Calu3 (cell line): ENCODE measurements around the gene TGFBR1. TPM values are rescaled to one million over a fixed set of nuclear protein-coding genes. Genes with fewer than 3 reads are reported as not detected.
"Not testable (repeated sequence)": the region's sequence is repeated elsewhere in the genome, so short reads cannot be mapped to it uniquely, and the experiment has no call there.

Source experiments
- BruUV-seq: library from RNA; stranded (reverse); fragments of 400-500 nt; replicated peaks from 2 replicates; lab custom pipeline; 2021; lab: Mats Ljungman, UMichigan
- CTCF ChIA-PET: fragments of 300-600 bp; sonication (Branson Sonifier 250); formaldehyde crosslinking; loops from one replicate; lab custom pipeline; 2022; ENCODE audit warnings: antibody characterized with exemption; lab: Charles Lee
- DNase-seq: peaks from one replicate; pipeline ENCODE4 v3.0.0; 2022
- H3K27ac Mint-ChIP-seq: one replicate; pipeline ENCODE4 v1.8.0; 2022; ENCODE audit warnings: mixed read lengths; ENCODE audit not compliant: unreplicated experiment
- H3K27me3 Mint-ChIP-seq: one replicate; pipeline ENCODE4 v1.8.0; 2022; ENCODE audit warnings: mixed read lengths; ENCODE audit not compliant: unreplicated experiment
- H3K36me3 Mint-ChIP-seq: one replicate; pipeline ENCODE4 v1.8.0; 2022; ENCODE audit warnings: mild to moderate bottlenecking, moderate library complexity, mixed read lengths; ENCODE audit not compliant: insufficient read depth, unreplicated experiment
- H3K4me1 Mint-ChIP-seq: one replicate; pipeline ENCODE4 v1.8.0; 2022; ENCODE audit warnings: mild to moderate bottlenecking, low read depth, mixed read lengths; ENCODE audit not compliant: unreplicated experiment
- H3K4me3 Mint-ChIP-seq: one replicate; pipeline ENCODE4 v1.8.0; 2022; ENCODE audit warnings: mild to moderate bottlenecking, low read depth, moderate library complexity, mixed read lengths; ENCODE audit not compliant: unreplicated experiment
- H3K9me3 Mint-ChIP-seq: one replicate; pipeline ENCODE4 v1.8.0; 2022; ENCODE audit warnings: low read depth, mixed read lengths; ENCODE audit not compliant: unreplicated experiment
- CTCF ChIP-seq: fragments of 200-600 bp; IDR thresholded peaks from one replicate; pipeline ENCODE4 v1.8.0; 2022; ENCODE audit warnings: antibody characterized with exemption; ENCODE audit not compliant: unreplicated experiment
- intact Hi-C: fragments of 100-400 bp; cut with micrococcal nuclease; formaldehyde crosslinking; loops from one replicate; pipeline ENCODE4 v1.10.0; 2022; ENCODE audit not compliant: unreplicated experiment
- total RNA-seq: library from RNA; stranded (reverse); gene quantifications from 2 replicates; pipeline ENCODE4 v1.2.3, GENCODE V29; 2022

The TGFBR1 gene
- total RNA-seq, 1 experiment from 2014 or later: 22.6 TPM

- H3K9me3 Mint-ChIP-seq: no peaks in the 10 kb centered on the region
- H3K4me1 Mint-ChIP-seq: no peaks in the 10 kb centered on the region
- H3K27me3 Mint-ChIP-seq: peaks cover 96% of the 10 kb centered on the region
- no peak for TF ChIP-seq CTCF
- no peak overlapping the region for H3K4me3 Mint-ChIP-seq
- intact Hi-C loops: no loop called here
- H3K27ac Mint-ChIP-seq: no peak overlapping the region
- CTCF ChIA-PET: no interaction called here
- H3K36me3 Mint-ChIP-seq: no peaks in the 10 kb centered on the region
- BruUV-seq: no TSS peak
- no peak for DNase-seq
Measured at GRCh38 chr9:99192786-99193465, 88.0 kb downstream of the TGFBR1 start.

- Mint-ChIP-seq H3K9me3 (no peaks in the 10 kb centered on the region), H3K27ac (no peak overlapping the region), H3K4me3 (no peak overlapping the region), H3K27me3 (peaks cover 94% of the 10 kb centered on the region), H3K36me3 (no peaks in the 10 kb centered on the region), H3K4me1 (no peaks in the 10 kb centered on the region)
- DNase-seq: no peak
- BruUV-seq: no TSS peak
- intact Hi-C loops: no loop called here
- CTCF ChIA-PET: no interaction called here
- TF ChIP-seq CTCF: no peak
Measured at GRCh38 chr9:99193466-99193821, 88.5 kb downstream of the TGFBR1 start.

DNA sequence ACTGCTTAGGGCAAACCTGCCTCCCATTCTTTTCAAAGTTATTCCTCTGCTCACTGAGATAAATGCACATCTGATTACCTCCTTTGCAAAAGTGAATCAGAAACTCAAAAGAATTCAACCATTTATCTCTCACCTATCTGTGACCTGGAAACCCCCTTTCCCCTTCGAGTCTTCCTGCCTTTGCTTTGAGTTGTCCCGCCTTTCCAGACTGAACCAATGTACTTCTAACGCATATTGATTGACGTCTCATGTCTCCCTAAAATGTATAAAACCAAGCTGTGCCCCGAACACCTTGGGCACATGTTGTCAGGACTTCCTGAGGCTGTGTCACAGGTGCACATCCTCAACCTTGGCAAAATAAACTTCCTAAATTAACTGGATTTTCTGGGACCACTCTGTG, 91.6 kb downstream of the TGFBR1 start:
- peaks cover 86% of the 10 kb centered on the region for H3K27me3 Mint-ChIP-seq
- H3K9me3 Mint-ChIP-seq, intact Hi-C loops, H3K4me1 Mint-ChIP-seq, H3K36me3 Mint-ChIP-seq, BruUV-seq, H3K4me3 Mint-ChIP-seq, DNase-seq, CTCF ChIA-PET, H3K27ac Mint-ChIP-seq: not testable (repeated sequence)

GRCh38 chr9:99197124-99197630, 92.3 kb downstream of the TGFBR1 start:
- H3K4me3 Mint-ChIP-seq: no peak overlapping the region
- no peak overlapping the region for H3K27ac Mint-ChIP-seq
- BruUV-seq: no TSS peak
- no peak for TF ChIP-seq CTCF
- CTCF ChIA-PET: no interaction called here
- H3K9me3 Mint-ChIP-seq: no peaks in the 10 kb centered on the region
- no peaks in the 10 kb centered on the region for H3K4me1 Mint-ChIP-seq
- peaks cover 79% of the 10 kb centered on the region for H3K27me3 Mint-ChIP-seq
- intact Hi-C loops: no loop called here
- H3K36me3 Mint-ChIP-seq: no peaks in the 10 kb centered on the region
- no peak for DNase-seq

GRCh38 chr9:99197987-99198386, 93.1 kb downstream of the TGFBR1 start:
- Mint-ChIP-seq H3K27me3 (peaks cover 71% of the 10 kb centered on the region), H3K27ac (no peak overlapping the region), H3K4me3 (no peak overlapping the region), H3K9me3 (no peaks in the 10 kb centered on the region), H3K4me1 (no peaks in the 10 kb centered on the region), H3K36me3 (no peaks in the 10 kb centered on the region)
- CTCF ChIA-PET: no interaction called here
- intact Hi-C loops: no loop called here
- no peak for DNase-seq
- TF ChIP-seq CTCF: no peak
- no TSS peak for BruUV-seq
